ENCODE results near the gene IL20RA. TPM values are rescaled to one million over a fixed set of nuclear protein-coding genes. Genes with fewer than 3 reads are reported as not detected.

IL20RA gene
- total and polyA plus RNA-seq, 2 experiments from 2014 or later: 2.6 to 3.5 TPM

GRCh38 chr6:137005073-137005472 is 39.7 kb downstream of the IL20RA start:
- no peak for TF ChIP-seq ETS1 (IDR thresholded peaks at IDR 0.05)
- TF ChIP-seq CREB1 (CRISPR knock-in tag; IDR thresholded peaks at IDR 0.05; ENCODE audit: low read depth): no peak
- no peak for TF ChIP-seq ZNF462 (CRISPR knock-in tag; IDR thresholded peaks at IDR 0.05)
- TF ChIP-seq EZH2 (IDR thresholded peaks at IDR 0.05; ENCODE audit: low read depth, unreplicated experiment): no peak
- TF ChIP-seq STAT1 (IDR thresholded peaks at IDR 0.05; ENCODE audit: unreplicated experiment): no peak
- no peak for TF ChIP-seq ZNF331 (CRISPR knock-in tag; IDR thresholded peaks at IDR 0.05; ENCODE audit: low read depth)
- TF ChIP-seq POLR2AphosphoS5 (IDR thresholded peaks at IDR 0.05; ENCODE audit: low read depth): no peak
- TF ChIP-seq REST (IDR thresholded peaks at IDR 0.05; ENCODE audit: unreplicated experiment): no peak
- no peak overlapping the region for H3K4me2 ChIP-seq
- no peak overlapping the region for H3K4me3 ChIP-seq
- H3K9me3 Mint-ChIP-seq: no peaks in the 10 kb centered on the region
- H3K4me1 Mint-ChIP-seq: peaks cover 31% of the 10 kb centered on the region
- peaks cover 33% of the 10 kb centered on the region for H3K4me1 ChIP-seq (ENCODE audit: insufficient read depth)
- no peak for DNase-seq (ENCODE audit: low spot score)
- no peaks in the 10 kb centered on the region for H3K27me3 ChIP-seq (ENCODE audit: insufficient read depth)
- no peak for ATAC-seq
- H3K79me2 ChIP-seq (replicated peaks; ENCODE audit: insufficient read depth): no peaks in the 10 kb centered on the region
- no peaks in the 10 kb centered on the region for H3K36me3 Mint-ChIP-seq (ENCODE audit: low read depth)
- no peak overlapping the region for H3K27ac Mint-ChIP-seq
- H4K20me1 ChIP-seq (replicated peaks; ENCODE audit: insufficient read depth): no peaks in the 10 kb centered on the region
- no peak overlapping the region for H3K4me3 Mint-ChIP-seq
- H3K27me3 Mint-ChIP-seq (ENCODE audit: insufficient read depth, low read depth, poor library complexity): peaks cover 13% of the 10 kb centered on the region
- peaks cover 4% of the 10 kb centered on the region for H3K9me2 ChIP-seq (ENCODE audit: insufficient read depth)
- H3F3A ChIP-seq (replicated peaks; ENCODE audit: low read depth): no peaks in the 10 kb centered on the region
- H3K36me3 ChIP-seq (ENCODE audit: insufficient read depth): no peaks in the 10 kb centered on the region
- H2AFZ ChIP-seq: no peak overlapping the region
- no peak overlapping the region for H3K27ac ChIP-seq (ENCODE audit: low read depth)
